Pancreas (tissue), 10 donors: ENCODE results near the gene GRIN3A. TPM values are rescaled to one million over a fixed set of nuclear protein-coding genes. Genes with fewer than 3 reads are reported as not detected.

Source experiments
- ATAC-seq, 4 donors: fragments of 200-7000 bp; cut with Tn5 transposase; one replicate each; pipeline versions ENCODE4 v1.8.0 to v1.9.1; 2020; ENCODE audit warnings: mild to moderate bottlenecking in 4 of 4, moderate library complexity in 4 of 4
- DNase-seq, 6 donors: peaks; one replicate each; pipeline ENCODE4 v3.0.0-alpha.2; 2020
- FAIRE-seq: peaks from 2 replicates; lab custom pipeline; 2012; peaks lifted over from hg19 to GRCh38; lab: Jason Lieb, UNC
- H3K27ac ChIP-seq, 4 donors: fragments of 200-600 bp; sonication (generic); 1 replicate in 3 of 4; 2 replicates in 1 of 4; pipeline versions ENCODE4 v1.5.0 to v1.8.0; 2020
- H3K27me3 ChIP-seq, 4 donors: fragments of 200-600 bp; one replicate each; pipeline ENCODE4 v1.8.0; 2021
- H3K36me3 ChIP-seq, 3 donors: fragments of 200-600 bp; sonication (generic) in 1 of 3; one replicate each; pipeline versions ENCODE4 v1.5.0 to v1.8.0; 2020 to 2021
- H3K4me1 ChIP-seq, 3 donors: fragments of 200-600 bp; one replicate each; pipeline ENCODE4 v1.8.0; 2021
- H3K4me3 ChIP-seq, 4 donors: fragments of 200-600 bp; sonication (generic) in 2 of 4; one replicate each; pipeline versions ENCODE4 v1.5.0 to v1.8.0; 2020 to 2021
- H3K9me3 ChIP-seq, 4 donors: fragments of 200-600 bp; one replicate each; pipeline ENCODE4 v1.8.0; 2021
- CTCF ChIP-seq, 4 donors: fragments of 200-600 bp; sonication (generic) in 3 of 4; IDR thresholded peaks; one replicate each; pipeline versions ENCODE4 v1.5.0 to v1.8.0; 2021; ENCODE audit warnings: antibody characterized with exemption in 4 of 4
- WGBS, 2 donors: extraction: QIAGEN DNeasy Blood & Tissue Kit; methylation state at CpG; one replicate each; pipeline ENCODE4 v1.1.7; 2013; 5-methylcytosine and 5-hydroxymethylcytosine counted together
- intact Hi-C, 3 donors: fragments of 100-400 bp; cut with DNase I; formaldehyde crosslinking; loops; one replicate each; pipeline versions ENCODE4 v1.11.1 to v1.14.2; 2022
- polyA plus RNA-seq, 2 donors: library from polyadenylated mRNA; stranded (reverse); fragments of 200-250 nt; gene quantifications; one replicate each; pipeline ENCODE4 v1.2.3, GENCODE V29; 2013
- total RNA-seq, 6 donors: library from RNA; stranded (reverse); fragmentation: NEBNext Ultra II Directional in 4 of 6; extraction: Animal tissue kit (Norgen Biotek cat#: 25700) in 4 of 6; gene quantifications; one replicate each; pipeline versions ENCODE4 v1.2.1 to v1.2.4, GENCODE V29; 2021 to 2023
- donor health status: healthy with polysubstance abuse.
- donor health status: DM: no; HTN: no; CAD: no; lungs with moderate emphysema.
- donor health status: DM: no; HTN: no; CAD: no.
- donor health status: control.
- donor health status: control.
- donor health status: Bipolar disorder and iron deficiency.
- donor health status: DM: yes; HTN: yes; CAD: no.
- donor health status: DM: no; HTN: no; CAD: no.
- donor health status: DM: no; HTN: no; CAD: no.
- donor health status: DM: yes; HTN: yes; CAD: no.

Gene GRIN3A
- total RNA-seq (under 1 TPM in 4 of 6 donors, not detected in 2; 0.03 to 0.08 (median 0.05) TPM), polyA plus RNA-seq (under 1 TPM; under 0.01 to 0.09 TPM)

GRCh38 chr9:101738566-101739183 is at the start of gene GRIN3A:
Gene GRIN3A, minus strand, starts transcription at chr9:101738647. Its CDS starts 668 bp downstream, at chr9:101737979.
- WGBS, 2 donors: 1 to 2% methylated on average over 26 of the region's 26 CpGs
- FAIRE-seq: no peak
- peaks cover 0 to 14% (median 7%) of the 10 kb centered on the region in 3 donors for H3K4me1 ChIP-seq
- intact Hi-C loops: no loop called here
- H3K36me3 ChIP-seq: no peaks in the 10 kb centered on the region
- H3K9me3 ChIP-seq: no peaks in the 10 kb centered on the region
- ATAC-seq: peak in 3 of 4 donors; percentile 68 to 76 (median 73)
- peak in 3 of 6 donors; percentile 15 to 59 (median 42) for DNase-seq
- H3K27ac ChIP-seq: no peak within 1 kb of the TSS
- peaks cover 4 to 43% (median 10%) of the 10 kb centered on the region in 4 donors for H3K27me3 ChIP-seq
- H3K4me3 ChIP-seq: peak within 1 kb of the TSS; percentile 3 to 36 (median 18)
- no peak for TF ChIP-seq CTCF (IDR thresholded peaks at IDR 0.05)

GRCh38 chr9:101787891-101788290 is 49.4 kb upstream of the GRIN3A start:
- ATAC-seq (no peak), DNase-seq (no peak), FAIRE-seq (no peak)
- 2 to 11% methylated on average over 1 of the region's 1 CpG for WGBS, 2 donors
- peaks cover 0 to 4% (median 0%) of the 10 kb centered on the region in 4 donors for H3K27me3 ChIP-seq
- H3K4me1 ChIP-seq: no peaks in the 10 kb centered on the region
- H3K9me3 ChIP-seq: no peaks in the 10 kb centered on the region
- no peaks in the 10 kb centered on the region for H3K36me3 ChIP-seq
- H3K27ac ChIP-seq: no peak overlapping the region
- H3K4me3 ChIP-seq: no peak overlapping the region
- TF ChIP-seq CTCF (IDR thresholded peaks at IDR 0.05): no peak
- intact Hi-C loops: no loop called here

GRCh38 chr9:101778332-101778731 is 39.9 kb upstream of the GRIN3A start:
- Histone ChIP-seq H3K4me1 (no peaks in the 10 kb centered on the region), H3K4me3 (no peak overlapping the region), H3K27ac (no peak overlapping the region), H3K9me3 (no peaks in the 10 kb centered on the region), H3K36me3 (no peaks in the 10 kb centered on the region), H3K27me3 (no peaks in the 10 kb centered on the region)
- DNase-seq (no peak), ATAC-seq (no peak), FAIRE-seq (no peak)
- intact Hi-C loops: no loop called here
- no peak for TF ChIP-seq CTCF (IDR thresholded peaks at IDR 0.05)
- WGBS, 2 donors: 67 to 83% methylated on average over 4 of the region's 4 CpGs

- WGBS, 2 donors: 48 to 65% methylated on average over 3 of the region's 3 CpGs
- FAIRE-seq (no peak), ATAC-seq (no peak), DNase-seq (no peak)
- intact Hi-C loops: no loop called here
- no peak for TF ChIP-seq CTCF (IDR thresholded peaks at IDR 0.05)
- H3K4me3 ChIP-seq: no peak overlapping the region
- H3K27ac ChIP-seq: no peak overlapping the region
- no peaks in the 10 kb centered on the region for H3K36me3 ChIP-seq
- no peaks in the 10 kb centered on the region for H3K27me3 ChIP-seq
- H3K4me1 ChIP-seq: no peaks in the 10 kb centered on the region
- no peaks in the 10 kb centered on the region for H3K9me3 ChIP-seq
These were observed 26.0 kb upstream of the GRIN3A start for GRCh38 chr9:101764472-101764871.

GRCh38 chr9:101758304-101758930 is 20.0 kb upstream of the GRIN3A start:
- TF ChIP-seq CTCF (IDR thresholded peaks at IDR 0.05): no peak
- no peaks in the 10 kb centered on the region for H3K27me3 ChIP-seq
- H3K9me3 ChIP-seq: no peaks in the 10 kb centered on the region
- DNase-seq (no peak), FAIRE-seq (no peak), ATAC-seq (no peak)
- intact Hi-C loops: no loop called here
- H3K4me3 ChIP-seq: no peak overlapping the region
- no peaks in the 10 kb centered on the region for H3K4me1 ChIP-seq
- no peak overlapping the region for H3K27ac ChIP-seq
- WGBS, 2 donors: 24 to 28% methylated on average over 2 of the region's 2 CpGs
- no peaks in the 10 kb centered on the region for H3K36me3 ChIP-seq
